ENCODE results near the gene MMP19. TPM values are rescaled to one million over a fixed set of nuclear protein-coding genes. Genes with fewer than 3 reads are reported as not detected.

The MMP19 gene
- polyA plus RNA-seq, 3 donors = 0.47 to 0.93 (median 0.52) TPM

GRCh38 chr12:55816881-55817344 lies 25.8 kb downstream of the MMP19 start:
- peak in 1 of 3 donors; percentile 60 for DNase-seq (ENCODE audit: low read depth in 3 of 3, low spot score in 2 of 3)

- DNase-seq (ENCODE audit: low read depth in 3 of 3, low spot score in 2 of 3) = no peak
Measured at GRCh38 chr12:55815473-55815872, 27.3 kb downstream of the MMP19 start.

- no peak for DNase-seq (ENCODE audit: low read depth in 3 of 3, low spot score in 2 of 3)
Measured at GRCh38 chr12:55814257-55814656, 28.5 kb downstream of the MMP19 start.

DNA sequence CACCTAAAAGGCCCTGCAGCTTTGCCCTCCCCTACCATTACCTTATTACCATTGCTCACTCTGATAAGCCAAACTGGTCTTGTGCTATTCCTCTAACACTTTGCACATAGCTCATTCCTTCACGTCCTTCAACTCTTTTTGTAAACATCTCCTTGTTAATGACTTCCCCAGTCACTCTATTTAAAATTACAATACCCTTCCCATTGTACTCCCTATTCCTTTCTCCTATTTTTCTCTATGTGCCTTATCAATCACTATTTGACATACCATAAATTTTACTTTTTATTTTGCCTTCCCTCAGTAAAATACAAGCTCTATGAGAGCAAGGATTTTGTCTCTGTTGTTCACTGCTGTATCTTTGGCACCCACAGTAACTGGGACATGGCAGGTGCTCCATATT lies 30.6 kb downstream of the MMP19 start:
- no peak for DNase-seq (ENCODE audit: low read depth in 3 of 3, low spot score in 2 of 3)

DNA sequence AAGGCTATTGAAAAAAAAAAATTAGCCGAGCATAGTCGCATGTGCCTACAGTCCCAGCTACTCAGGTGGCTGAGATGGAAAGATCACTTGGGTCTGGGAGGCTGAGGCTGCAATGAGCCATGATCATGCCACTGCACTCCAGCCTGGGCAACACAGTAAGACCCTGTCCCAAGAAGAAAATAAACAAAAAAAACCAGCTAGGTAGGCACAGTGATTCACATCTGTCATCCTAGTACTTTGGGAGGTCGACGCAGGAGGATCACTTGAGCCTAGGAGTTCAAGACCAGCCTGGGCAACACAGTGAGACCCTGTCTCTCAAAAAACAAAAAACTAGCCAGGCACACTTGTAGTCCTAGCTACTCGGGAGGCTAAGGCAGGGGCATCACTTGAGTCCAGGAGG lies 33.5 kb downstream of the MMP19 start:
- DNase-seq (ENCODE audit: low read depth in 3 of 3, low spot score in 2 of 3) = no peak

DNA sequence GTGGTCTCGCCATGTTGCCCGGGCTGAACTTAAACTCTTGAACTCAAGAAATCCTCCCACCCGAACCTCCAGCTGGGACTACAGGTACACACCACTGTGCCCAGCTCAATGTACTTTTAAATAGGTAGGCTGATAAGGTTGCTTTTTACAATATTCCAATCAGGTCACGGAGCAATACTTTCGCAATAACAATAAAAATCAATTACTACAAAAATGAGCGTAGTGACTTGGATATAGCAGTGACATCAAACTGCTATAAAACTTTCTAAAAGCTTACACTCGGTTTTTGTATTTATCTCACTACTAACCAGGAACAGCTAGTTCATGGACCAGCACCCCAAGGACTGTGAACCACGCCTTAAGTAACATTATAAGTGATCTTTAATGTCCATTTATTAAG lies 35.8 kb downstream of the MMP19 start:
- DNase-seq (ENCODE audit: low read depth in 3 of 3, low spot score in 2 of 3) = no peak

GRCh38 chr12:55797550-55797949 lies 45.2 kb downstream of the MMP19 start:
- DNase-seq (ENCODE audit: low read depth in 3 of 3, low spot score in 2 of 3) = no peak

DNA sequence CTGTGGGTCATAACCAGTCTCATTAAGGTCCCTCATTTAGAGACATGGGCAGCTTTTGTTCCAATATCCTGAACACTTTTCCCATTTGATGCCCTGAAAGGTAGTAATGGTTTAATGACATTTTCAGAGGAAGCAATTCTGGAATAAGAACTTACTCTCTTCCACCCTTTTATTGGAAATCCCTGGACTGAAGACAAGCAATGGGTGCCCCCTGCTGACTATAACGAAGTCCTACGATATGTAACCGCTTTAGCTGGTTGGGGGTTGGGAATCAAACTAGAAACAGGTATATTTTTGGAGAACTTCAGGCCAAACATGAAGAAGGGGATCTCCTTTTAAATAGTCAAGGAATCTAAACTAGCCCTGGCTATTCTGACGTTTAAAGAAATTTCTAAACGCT lies 45.7 kb downstream of the MMP19 start:
- peak in 2 of 3 donors; percentile 41 to 51 for DNase-seq (ENCODE audit: low read depth in 3 of 3, low spot score in 2 of 3)

DNA sequence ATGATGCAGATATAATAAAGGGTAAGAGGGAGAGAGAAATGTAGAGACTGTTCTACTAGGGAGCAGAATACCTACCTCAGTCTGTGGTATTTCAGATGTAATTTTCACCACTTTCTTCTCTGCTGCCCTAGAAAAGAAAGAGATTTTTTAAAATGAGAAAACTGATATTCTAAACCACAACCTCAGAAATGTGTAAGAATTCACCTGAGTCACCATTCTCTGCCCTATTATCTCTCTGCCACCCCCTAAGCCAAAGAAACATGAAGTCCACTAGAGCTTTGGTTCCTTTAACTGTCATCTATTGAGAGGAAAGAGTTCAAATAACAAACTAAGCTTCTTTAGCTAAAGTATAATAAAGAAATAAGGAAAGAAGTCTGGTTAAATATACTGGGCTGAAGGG lies 46.8 kb downstream of the MMP19 start:
- no peak for DNase-seq (ENCODE audit: low read depth in 3 of 3, low spot score in 2 of 3)

DNA sequence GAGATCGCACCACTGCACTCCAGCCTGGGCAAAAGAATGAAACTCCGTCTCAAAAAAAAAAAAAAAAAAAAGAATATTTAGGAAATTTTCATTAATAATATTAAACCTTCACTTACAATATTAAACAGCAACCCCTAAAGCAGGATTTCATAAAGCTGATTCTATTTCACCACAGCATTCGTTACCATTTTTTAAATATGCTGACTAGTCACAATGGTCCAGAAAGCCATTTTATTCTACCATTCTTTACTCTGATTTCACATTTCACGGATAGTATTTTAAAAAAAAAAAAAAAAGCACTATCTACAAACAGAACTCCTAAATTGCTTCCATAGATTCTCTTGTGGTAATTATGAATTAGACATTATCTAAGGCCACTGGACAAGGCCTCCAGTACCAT lies 52.8 kb downstream of the MMP19 start:
- no peak for DNase-seq (ENCODE audit: low read depth in 3 of 3, low spot score in 2 of 3)

DNA sequence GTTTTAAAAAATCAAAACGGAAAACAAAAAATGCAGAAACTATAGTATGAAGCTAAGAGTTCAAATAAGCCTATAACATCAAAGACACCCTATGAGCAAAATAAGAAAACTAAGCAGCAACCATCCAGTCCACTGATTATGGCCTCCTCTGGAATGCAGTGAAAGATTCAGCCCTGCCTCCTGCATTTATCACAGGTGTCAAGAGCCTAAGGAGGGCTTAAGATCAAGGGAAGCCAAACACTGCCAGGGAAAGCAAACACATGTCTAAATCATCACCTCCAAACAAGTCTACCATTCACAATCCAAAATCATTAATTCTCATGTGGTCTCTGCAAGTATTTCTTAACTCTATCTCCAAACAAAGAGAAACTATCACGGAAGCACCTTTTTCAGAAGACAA lies 53.6 kb downstream of the MMP19 start:
- no peak for DNase-seq (ENCODE audit: low read depth in 3 of 3, low spot score in 2 of 3)

DNA sequence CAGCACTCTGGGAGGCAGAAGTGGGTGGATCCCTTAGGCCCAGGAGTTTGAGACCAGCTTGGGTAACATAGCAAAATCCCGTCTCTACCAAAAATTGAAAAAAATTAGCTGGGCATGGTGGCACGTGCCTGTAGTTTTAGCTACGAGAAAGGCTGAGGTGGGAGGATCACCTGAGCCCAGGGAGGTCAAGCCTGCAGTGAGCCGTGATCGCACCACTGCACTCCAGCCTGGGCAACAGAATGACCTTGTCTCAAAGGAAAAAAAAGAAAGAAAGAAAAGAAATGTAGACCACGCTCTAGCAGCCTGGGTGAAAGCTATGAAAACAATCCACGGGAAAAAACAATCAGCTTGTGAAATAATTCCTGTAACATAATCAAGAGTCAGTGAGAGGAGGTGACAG lies 54.2 kb downstream of the MMP19 start:
- DNase-seq (ENCODE audit: low read depth in 3 of 3, low spot score in 2 of 3) = no peak

Other genes starting within 250 kb of the MMP19 start
- gene OR10P1, start 206.0 kb downstream of the MMP19 start, polyA plus RNA-seq (ENCODE audit: insufficient read length in 3 of 3) = not detected
- 10 to 100 TPM; 22.3 to 27.7 (median 22.5) TPM for gene ITGA7, start 135.0 kb downstream of the MMP19 start, polyA plus RNA-seq (ENCODE audit: insufficient read length in 3 of 3)
- gene BLOC1S1, start 126.9 kb downstream of the MMP19 start, polyA plus RNA-seq (ENCODE audit: insufficient read length in 3 of 3) = 100 to 1,000 TPM; 114 to 135 (median 133) TPM
- 10 to 100 TPM; 18.2 to 22.8 (median 19.2) TPM for gene RDH5, start 122.5 kb downstream of the MMP19 start, polyA plus RNA-seq (ENCODE audit: insufficient read length in 3 of 3)
- 100 to 1,000 TPM; 674 to 749 (median 723) TPM for gene CD63, start 113.9 kb downstream of the MMP19 start, polyA plus RNA-seq (ENCODE audit: insufficient read length in 3 of 3)
- gene GDF11, start 99.8 kb downstream of the MMP19 start, polyA plus RNA-seq (ENCODE audit: insufficient read length in 3 of 3) = 10 to 100 TPM; 19.9 to 21.4 (median 20.6) TPM
- 100 to 1,000 TPM; 131 to 167 (median 158) TPM for gene SARNP, start 25.2 kb downstream of the MMP19 start, polyA plus RNA-seq (ENCODE audit: insufficient read length in 3 of 3)
- gene ORMDL2, start 24.9 kb downstream of the MMP19 start, polyA plus RNA-seq (ENCODE audit: insufficient read length in 3 of 3) = 10 to 100 TPM; 32.4 to 43.5 (median 43.3) TPM
- gene DNAJC14, start 13.3 kb downstream of the MMP19 start, polyA plus RNA-seq (ENCODE audit: insufficient read length in 3 of 3) = 10 to 100 TPM; 45.3 to 49.6 (median 46.6) TPM
- gene PYM1, start 85.0 kb upstream of the MMP19 start, polyA plus RNA-seq (ENCODE audit: insufficient read length in 3 of 3) = 10 to 100 TPM; 35.6 to 37.5 (median 36.3) TPM
- 10 to 100 TPM; 17.2 to 17.8 (median 17.7) TPM for gene DGKA, start 88.2 kb upstream of the MMP19 start, polyA plus RNA-seq (ENCODE audit: insufficient read length in 3 of 3)
- 1 to 10 TPM; 3.0 to 3.9 (median 3.8) TPM for gene PMEL, start 123.1 kb upstream of the MMP19 start, polyA plus RNA-seq (ENCODE audit: insufficient read length in 3 of 3)
- gene CDK2, start 123.9 kb upstream of the MMP19 start, polyA plus RNA-seq (ENCODE audit: insufficient read length in 3 of 3) = 10 to 100 TPM; 56.8 to 58.8 (median 58.6) TPM
- gene RAB5B, start 131.1 kb upstream of the MMP19 start, polyA plus RNA-seq (ENCODE audit: insufficient read length in 3 of 3) = 100 to 1,000 TPM; 160 to 162 (median 161) TPM
- 10 to 100 TPM; 47.0 to 48.1 (median 47.4) TPM for gene SUOX, start 154.3 kb upstream of the MMP19 start, polyA plus RNA-seq (ENCODE audit: insufficient read length in 3 of 3)
- 10 to 100 TPM; 15.0 to 15.7 (median 15.1) TPM for gene IKZF4, start 178.1 kb upstream of the MMP19 start, polyA plus RNA-seq (ENCODE audit: insufficient read length in 3 of 3)
- 100 to 1,000 TPM; 127 to 550 (median 327) TPM for gene RPS26, start 199.0 kb upstream of the MMP19 start, polyA plus RNA-seq (ENCODE audit: insufficient read length in 3 of 3)
- gene ERBB3, start 237.2 kb upstream of the MMP19 start, polyA plus RNA-seq (ENCODE audit: insufficient read length in 3 of 3) = 10 to 100 TPM; 72.3 to 90.7 (median 82.9) TPM

All from right renal cortex interstitium (tissue), 3 donors.